Measurements from ENCODE around the gene CNKSR2. TPM values are rescaled to one million over a fixed set of nuclear protein-coding genes. Genes with fewer than 3 reads are reported as not detected.

The CNKSR2 gene
- total and polyA plus RNA-seq, 2 experiments from 2014 or later = 0.14 to 0.76 TPM

GRCh38 chrX:21699136-21699535, 324.9 kb downstream of the CNKSR2 start:
- Histone ChIP-seq H3K27ac (no peak overlapping the region), H2AFZ (no peak overlapping the region), H3K4me1 (ENCODE audit: insufficient read depth) (peaks cover 9% of the 10 kb centered on the region), H3K36me3 (ENCODE audit: low read depth) (no peaks in the 10 kb centered on the region), H3K79me2 (ENCODE audit: insufficient read depth) (no peaks in the 10 kb centered on the region), H3F3A (ENCODE audit: insufficient read depth) (no peaks in the 10 kb centered on the region), H3K9ac (no peak overlapping the region), H3K4me2 (ENCODE audit: unreplicated experiment) (no peak overlapping the region), H4K20me1 (ENCODE audit: insufficient read depth) (no peaks in the 10 kb centered on the region), H3K27me3 (replicated peaks; ENCODE audit: insufficient read depth) (no peaks in the 10 kb centered on the region), H3K9me2 (ENCODE audit: insufficient read depth) (no peaks in the 10 kb centered on the region), H3K9me3 (ENCODE audit: low read depth) (no peaks in the 10 kb centered on the region), H3K4me3 (no peak overlapping the region)
- TF ChIP-seq EZH2 (IDR thresholded peaks at IDR 0.05; ENCODE audit: insufficient read depth, poor library complexity, severe bottlenecking) = no peak
- no peak for TF ChIP-seq EZH2phosphoT487 (IDR thresholded peaks at IDR 0.05; ENCODE audit: insufficient read depth, low read depth)
- DNase-seq = peak; percentile 3
- WGBS, 2 experiments (ENCODE audit: low coverage in 1 of 2, low lambda C conversion rate in 2 of 2, missing lambda C conversion rate in 2 of 2) = 78 to 82% methylated on average over 2 to 3 of the region's 3 CpGs
- in situ Hi-C loops (cut with MboI) = no loop called here

DNA sequence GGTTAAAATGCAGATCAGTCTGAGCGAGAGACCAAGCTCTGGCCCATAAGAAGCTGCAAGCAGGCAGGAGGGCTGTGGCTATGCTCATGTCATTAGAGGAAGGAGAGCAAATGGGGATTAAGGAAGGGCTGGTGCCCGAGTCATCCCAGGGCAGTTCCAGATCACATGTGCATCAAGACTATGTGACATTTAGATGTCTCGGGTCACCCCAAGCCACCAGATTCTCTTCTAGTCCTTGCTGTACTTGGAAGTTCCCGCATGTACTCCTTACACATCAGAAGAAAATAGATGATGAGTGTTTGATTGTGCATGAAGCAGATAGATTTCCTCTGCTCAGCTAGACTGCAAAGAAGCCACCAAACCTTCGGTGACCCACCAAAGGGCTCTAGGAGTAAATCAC, 326.1 kb downstream of the CNKSR2 start:
- no peak overlapping the region for H3K4me2 ChIP-seq (ENCODE audit: unreplicated experiment)
- no peak for DNase-seq
- WGBS, 2 experiments (ENCODE audit: low coverage in 1 of 2, low lambda C conversion rate in 2 of 2, missing lambda C conversion rate in 2 of 2) = 78 to 80% methylated on average over 5 of the region's 5 CpGs
- H3K4me3 ChIP-seq = no peak overlapping the region
- TF ChIP-seq EZH2phosphoT487 (IDR thresholded peaks at IDR 0.05; ENCODE audit: insufficient read depth, low read depth) (no peak), EZH2 (IDR thresholded peaks at IDR 0.05; ENCODE audit: insufficient read depth, poor library complexity, severe bottlenecking) (no peak)
- H2AFZ ChIP-seq = no peak overlapping the region
- H3K27ac ChIP-seq = no peak overlapping the region
- H3K36me3 ChIP-seq (ENCODE audit: low read depth) = no peaks in the 10 kb centered on the region
- H3K27me3 ChIP-seq (replicated peaks; ENCODE audit: insufficient read depth) = no peaks in the 10 kb centered on the region
- no peak overlapping the region for H3K9ac ChIP-seq
- in situ Hi-C loops (cut with MboI) = no loop called here
- no peaks in the 10 kb centered on the region for H3F3A ChIP-seq (ENCODE audit: insufficient read depth)
- no peaks in the 10 kb centered on the region for H3K9me2 ChIP-seq (ENCODE audit: insufficient read depth)
- no peaks in the 10 kb centered on the region for H3K79me2 ChIP-seq (ENCODE audit: insufficient read depth)
- no peaks in the 10 kb centered on the region for H4K20me1 ChIP-seq (ENCODE audit: insufficient read depth)
- H3K4me1 ChIP-seq (ENCODE audit: insufficient read depth) = peaks cover 9% of the 10 kb centered on the region
- no peaks in the 10 kb centered on the region for H3K9me3 ChIP-seq (ENCODE audit: low read depth)

- Histone ChIP-seq H3K79me2 (ENCODE audit: insufficient read depth) (no peaks in the 10 kb centered on the region), H3K9ac (no peak overlapping the region), H3K27ac (no peak overlapping the region), H3F3A (ENCODE audit: insufficient read depth) (no peaks in the 10 kb centered on the region), H3K27me3 (replicated peaks; ENCODE audit: insufficient read depth) (no peaks in the 10 kb centered on the region), H3K9me2 (ENCODE audit: insufficient read depth) (no peaks in the 10 kb centered on the region), H2AFZ (no peak overlapping the region), H3K4me1 (ENCODE audit: insufficient read depth) (peaks cover 9% of the 10 kb centered on the region), H4K20me1 (ENCODE audit: insufficient read depth) (no peaks in the 10 kb centered on the region), H3K4me3 (no peak overlapping the region), H3K9me3 (ENCODE audit: low read depth) (no peaks in the 10 kb centered on the region), H3K4me2 (ENCODE audit: unreplicated experiment) (no peak overlapping the region), H3K36me3 (ENCODE audit: low read depth) (no peaks in the 10 kb centered on the region)
- no peak for TF ChIP-seq EZH2 (IDR thresholded peaks at IDR 0.05; ENCODE audit: insufficient read depth, poor library complexity, severe bottlenecking)
- TF ChIP-seq EZH2phosphoT487 (IDR thresholded peaks at IDR 0.05; ENCODE audit: insufficient read depth, low read depth) = no peak
- in situ Hi-C loops (cut with MboI) = no loop called here
- WGBS, 2 experiments (ENCODE audit: low coverage in 1 of 2, low lambda C conversion rate in 2 of 2, missing lambda C conversion rate in 2 of 2) = 8% methylated on average over 3 of the region's 3 CpGs
- DNase-seq = no peak
These were observed 326.7 kb downstream of the CNKSR2 start for GRCh38 chrX:21700967-21701366.

DNA sequence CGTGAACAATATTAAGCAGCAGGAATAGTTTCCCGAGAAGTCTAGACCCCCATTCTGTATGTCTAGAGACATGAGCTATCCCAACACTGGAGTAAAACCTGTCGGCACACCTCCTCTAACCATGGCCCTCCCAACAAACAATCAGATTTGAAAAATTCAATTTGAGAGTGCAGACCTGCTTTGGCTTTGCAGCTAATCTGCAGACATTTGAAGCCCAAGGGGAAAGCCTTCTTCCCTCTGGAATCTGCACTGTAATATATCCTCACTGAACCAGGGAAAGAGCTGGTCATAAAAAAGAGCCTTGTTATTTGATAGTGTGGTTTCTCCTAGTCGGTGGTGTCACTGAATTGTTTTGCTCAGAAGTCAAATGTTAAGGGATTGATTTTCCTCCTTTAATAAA, 328.5 kb downstream of the CNKSR2 start:
- no peaks in the 10 kb centered on the region for H3K9me2 ChIP-seq (ENCODE audit: insufficient read depth)
- H3K9me3 ChIP-seq (ENCODE audit: low read depth) = no peaks in the 10 kb centered on the region
- H4K20me1 ChIP-seq (ENCODE audit: insufficient read depth) = no peaks in the 10 kb centered on the region
- in situ Hi-C loops (cut with MboI) = no loop called here
- no peak overlapping the region for H3K4me3 ChIP-seq
- 77% methylated on average over 4 of the region's 4 CpGs for WGBS, 2 experiments (ENCODE audit: low coverage in 1 of 2, low lambda C conversion rate in 2 of 2, missing lambda C conversion rate in 2 of 2)
- no peaks in the 10 kb centered on the region for H3K79me2 ChIP-seq (ENCODE audit: insufficient read depth)
- H3K36me3 ChIP-seq (ENCODE audit: low read depth) = no peaks in the 10 kb centered on the region
- H3K27me3 ChIP-seq (replicated peaks; ENCODE audit: insufficient read depth) = no peaks in the 10 kb centered on the region
- TF ChIP-seq EZH2 (IDR thresholded peaks at IDR 0.05; ENCODE audit: insufficient read depth, poor library complexity, severe bottlenecking) = no peak
- no peak for TF ChIP-seq EZH2phosphoT487 (IDR thresholded peaks at IDR 0.05; ENCODE audit: insufficient read depth, low read depth)
- DNase-seq = no peak
- no peak overlapping the region for H2AFZ ChIP-seq
- H3F3A ChIP-seq (ENCODE audit: insufficient read depth) = no peaks in the 10 kb centered on the region
- no peak overlapping the region for H3K9ac ChIP-seq
- H3K4me2 ChIP-seq (ENCODE audit: unreplicated experiment) = no peak overlapping the region
- no peak overlapping the region for H3K27ac ChIP-seq
- H3K4me1 ChIP-seq (ENCODE audit: insufficient read depth) = peaks cover 9% of the 10 kb centered on the region

Data from GM23248 (cell line).